Panc1 (cell line): ENCODE data around the gene SNX9.

Experiments
- CTCF ChIP-seq: fragments of 450-650 bp; IDR thresholded peaks from 2 replicates; pipeline ENCODE4 v1.5.1; 2017; ENCODE audit warnings: mild to moderate bottlenecking
- POLR2AphosphoS5 ChIP-seq: IDR thresholded peaks from 2 replicates; pipeline ENCODE4 v1.6.1; 2012; ENCODE audit warnings: mild to moderate bottlenecking, low read depth, low read length, moderate library complexity
- SIN3A ChIP-seq: IDR thresholded peaks from 2 replicates; pipeline ENCODE4 v1.6.1; 2012; ENCODE audit warnings: low read depth, mild to moderate bottlenecking, low read length, moderate library complexity, borderline replicate concordance; ENCODE audit not compliant: insufficient read depth
- TF ChIP-seq, protein P1 (sequence below), 2 experiments: IDR thresholded peaks; 2 replicates each; pipeline ENCODE4 v1.6.1; 2011 to 2012; ENCODE audit warnings: low read depth in 2 of 2, control low read depth in 1 of 2, low read length in 1 of 2, mild to moderate bottlenecking in 1 of 2, moderate library complexity in 1 of 2; ENCODE audit not compliant: insufficient read depth in 1 of 2

DNA sequence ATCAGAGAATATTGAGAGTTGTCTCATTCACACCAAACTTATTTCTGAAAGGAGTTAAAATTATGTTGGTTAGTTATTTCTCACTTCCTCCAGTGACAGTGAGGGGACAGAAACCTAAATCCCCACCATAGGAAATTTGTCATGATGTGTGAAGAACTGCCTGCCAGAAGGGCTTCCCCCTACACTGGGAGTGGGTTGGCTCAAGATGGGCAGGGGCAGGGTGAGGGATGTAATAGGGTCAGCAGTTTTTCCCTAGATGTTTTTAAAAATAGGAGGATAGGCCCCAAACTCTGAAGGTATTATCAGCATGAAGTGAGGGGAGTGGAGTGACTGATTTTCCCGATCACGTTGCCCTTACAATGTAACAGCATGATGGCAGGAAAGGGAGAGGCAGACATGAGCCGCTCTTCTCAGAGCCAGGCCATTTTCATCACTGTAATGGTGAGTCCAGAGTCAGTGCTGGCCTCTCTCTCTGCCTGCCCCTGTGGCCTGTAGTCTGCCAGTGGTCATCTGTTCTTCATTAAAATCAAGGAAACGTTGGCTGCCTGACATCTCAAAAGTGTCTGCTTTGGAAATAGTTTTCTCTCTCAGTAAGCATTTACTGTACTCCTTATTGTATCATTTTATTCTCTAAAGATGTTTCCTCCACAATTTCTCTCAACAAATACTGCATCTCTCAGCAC, 98.8 kb downstream of the SNX9 start:
- TF ChIP-seq CTCF (no peak), POLR2AphosphoS5 (no peak), SIN3A (no peak)
- TF ChIP-seq, protein P1, sequence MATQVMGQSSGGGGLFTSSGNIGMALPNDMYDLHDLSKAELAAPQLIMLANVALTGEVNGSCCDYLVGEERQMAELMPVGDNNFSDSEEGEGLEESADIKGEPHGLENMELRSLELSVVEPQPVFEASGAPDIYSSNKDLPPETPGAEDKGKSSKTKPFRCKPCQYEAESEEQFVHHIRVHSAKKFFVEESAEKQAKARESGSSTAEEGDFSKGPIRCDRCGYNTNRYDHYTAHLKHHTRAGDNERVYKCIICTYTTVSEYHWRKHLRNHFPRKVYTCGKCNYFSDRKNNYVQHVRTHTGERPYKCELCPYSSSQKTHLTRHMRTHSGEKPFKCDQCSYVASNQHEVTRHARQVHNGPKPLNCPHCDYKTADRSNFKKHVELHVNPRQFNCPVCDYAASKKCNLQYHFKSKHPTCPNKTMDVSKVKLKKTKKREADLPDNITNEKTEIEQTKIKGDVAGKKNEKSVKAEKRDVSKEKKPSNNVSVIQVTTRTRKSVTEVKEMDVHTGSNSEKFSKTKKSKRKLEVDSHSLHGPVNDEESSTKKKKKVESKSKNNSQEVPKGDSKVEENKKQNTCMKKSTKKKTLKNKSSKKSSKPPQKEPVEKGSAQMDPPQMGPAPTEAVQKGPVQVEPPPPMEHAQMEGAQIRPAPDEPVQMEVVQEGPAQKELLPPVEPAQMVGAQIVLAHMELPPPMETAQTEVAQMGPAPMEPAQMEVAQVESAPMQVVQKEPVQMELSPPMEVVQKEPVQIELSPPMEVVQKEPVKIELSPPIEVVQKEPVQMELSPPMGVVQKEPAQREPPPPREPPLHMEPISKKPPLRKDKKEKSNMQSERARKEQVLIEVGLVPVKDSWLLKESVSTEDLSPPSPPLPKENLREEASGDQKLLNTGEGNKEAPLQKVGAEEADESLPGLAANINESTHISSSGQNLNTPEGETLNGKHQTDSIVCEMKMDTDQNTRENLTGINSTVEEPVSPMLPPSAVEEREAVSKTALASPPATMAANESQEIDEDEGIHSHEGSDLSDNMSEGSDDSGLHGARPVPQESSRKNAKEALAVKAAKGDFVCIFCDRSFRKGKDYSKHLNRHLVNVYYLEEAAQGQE (IDR thresholded peaks at IDR 0.05; ENCODE audit: insufficient read depth in 1 of 2, low read depth in 2 of 2, low read length in 1 of 2) = no peak
